Activated T-helper 17 cell treated with anti-CD3 and anti-CD28 coated beads, Interleukin-2, amount 50 U/mL, for 72 hours (primary cell): ENCODE data around the gene MSMB. TPM values are rescaled to one million over a fixed set of nuclear protein-coding genes. Genes with fewer than 3 reads are reported as not detected.
"Not testable (repeated sequence)": the region's sequence is repeated elsewhere in the genome, so short reads cannot be mapped to it uniquely, and the experiment has no call there.

Source experiments
- ATAC-seq: fragments of 150-1000 bp; cut with Tn5 transposase; replicated peaks from 2 replicates; pipeline ENCODE4 v1.10.0; 2021; ENCODE audit warnings: mild to moderate bottlenecking, moderate library complexity
- H3K27ac Mint-ChIP-seq: one replicate; pipeline ENCODE4 v1.8.0; 2022; ENCODE audit warnings: mixed read lengths
- H3K27me3 Mint-ChIP-seq: one replicate; pipeline ENCODE4 v1.8.0; 2022; ENCODE audit warnings: mixed read lengths
- H3K36me3 Mint-ChIP-seq: one replicate; pipeline ENCODE4 v1.8.0; 2022; ENCODE audit warnings: low read depth, mild to moderate bottlenecking, mixed read lengths
- H3K4me1 Mint-ChIP-seq: one replicate; pipeline ENCODE4 v1.8.0; 2022; ENCODE audit warnings: mixed read lengths
- H3K4me3 Mint-ChIP-seq: one replicate; pipeline ENCODE4 v1.8.0; 2022; ENCODE audit warnings: mild to moderate bottlenecking, mixed read lengths
- H3K9me3 Mint-ChIP-seq: one replicate; pipeline ENCODE4 v1.8.0; 2022; ENCODE audit warnings: mixed read lengths
- total RNA-seq, 2 donors: library from RNA; stranded (reverse); gene quantifications; one replicate each; pipeline ENCODE4 v1.2.3, GENCODE V29; 2022

The MSMB gene
- total RNA-seq, 2 donors from 2014 or later, result not detected

DNA sequence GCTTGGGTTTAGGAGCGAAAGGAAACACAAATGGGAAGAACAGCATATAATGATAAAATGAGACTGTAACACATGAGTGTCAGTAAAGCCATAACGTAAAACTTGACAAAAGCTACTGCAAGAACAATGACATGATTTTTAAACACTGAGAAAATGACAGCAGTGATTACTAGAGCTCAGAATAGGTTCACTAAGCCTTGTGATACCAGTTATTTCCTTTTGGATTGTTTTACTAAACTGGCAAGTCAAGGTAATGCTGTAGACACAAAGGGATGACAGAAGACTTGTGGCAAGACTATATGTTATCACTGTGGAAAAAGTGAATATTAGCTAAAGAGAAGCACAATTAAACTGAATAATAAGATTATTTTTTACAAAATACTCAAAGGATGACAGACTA is 28.3 kb downstream of the MSMB start:
- peaks cover 14% of the 10 kb centered on the region for H3K4me1 Mint-ChIP-seq
- no peaks in the 10 kb centered on the region for H3K27me3 Mint-ChIP-seq
- peak overlapping the region; percentile 17 for H3K27ac Mint-ChIP-seq
- no peak for ATAC-seq
- no peaks in the 10 kb centered on the region for H3K9me3 Mint-ChIP-seq
- peak overlapping the region; percentile 1 for H3K4me3 Mint-ChIP-seq
- peaks cover 54% of the 10 kb centered on the region for H3K36me3 Mint-ChIP-seq

DNA sequence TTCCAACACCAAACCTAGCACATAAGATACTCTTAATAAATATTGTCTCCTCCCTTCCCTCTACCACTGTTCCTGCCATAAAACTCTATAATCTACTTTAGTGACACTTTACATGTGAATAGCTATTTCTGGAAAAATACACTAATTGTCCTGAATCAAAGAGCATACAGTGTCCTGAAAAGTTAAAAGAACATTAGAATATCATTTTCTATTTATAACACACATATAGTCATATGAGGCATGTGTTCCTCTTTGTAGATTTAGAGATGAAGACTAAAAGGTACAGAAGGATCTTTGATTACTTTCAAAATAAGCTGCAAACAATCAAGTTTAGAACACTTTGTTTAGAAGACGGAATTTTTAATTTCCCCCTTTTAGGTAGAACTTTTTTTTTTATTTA is 29.3 kb downstream of the MSMB start:
- H3K36me3 Mint-ChIP-seq, result peaks cover 55% of the 10 kb centered on the region
- no peak for ATAC-seq
- H3K9me3 Mint-ChIP-seq, result no peaks in the 10 kb centered on the region
- H3K4me1 Mint-ChIP-seq, result peaks cover 9% of the 10 kb centered on the region
- no peaks in the 10 kb centered on the region for H3K27me3 Mint-ChIP-seq
- H3K27ac Mint-ChIP-seq, result peak overlapping the region; percentile 44
- no peak overlapping the region for H3K4me3 Mint-ChIP-seq

DNA sequence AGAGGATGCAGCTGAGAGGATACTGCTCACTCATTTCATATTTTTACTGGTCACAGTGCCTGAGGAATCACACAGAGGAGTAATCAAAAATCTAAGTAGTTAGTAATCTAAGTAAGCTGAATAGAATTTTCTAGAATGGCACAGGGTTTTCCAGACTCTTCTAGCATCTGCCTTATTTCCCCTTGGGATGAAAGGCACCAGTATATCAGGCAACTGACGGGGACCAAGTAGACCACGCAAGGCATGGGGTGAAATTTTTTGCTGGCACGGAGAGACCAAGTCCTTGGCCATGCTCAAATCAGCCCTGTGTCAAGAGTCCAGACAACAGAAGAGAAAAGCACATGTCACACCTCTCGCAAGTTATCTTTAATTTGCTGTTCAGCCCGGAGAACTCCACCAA is 29.9 kb downstream of the MSMB start:
- peaks cover 61% of the 10 kb centered on the region for H3K36me3 Mint-ChIP-seq
- ATAC-seq, result no peak
- H3K4me3 Mint-ChIP-seq, result no peak overlapping the region
- H3K4me1 Mint-ChIP-seq, result peaks cover 9% of the 10 kb centered on the region
- H3K9me3 Mint-ChIP-seq, result no peaks in the 10 kb centered on the region
- H3K27ac Mint-ChIP-seq, result peak overlapping the region; percentile 44
- H3K27me3 Mint-ChIP-seq, result no peaks in the 10 kb centered on the region

DNA sequence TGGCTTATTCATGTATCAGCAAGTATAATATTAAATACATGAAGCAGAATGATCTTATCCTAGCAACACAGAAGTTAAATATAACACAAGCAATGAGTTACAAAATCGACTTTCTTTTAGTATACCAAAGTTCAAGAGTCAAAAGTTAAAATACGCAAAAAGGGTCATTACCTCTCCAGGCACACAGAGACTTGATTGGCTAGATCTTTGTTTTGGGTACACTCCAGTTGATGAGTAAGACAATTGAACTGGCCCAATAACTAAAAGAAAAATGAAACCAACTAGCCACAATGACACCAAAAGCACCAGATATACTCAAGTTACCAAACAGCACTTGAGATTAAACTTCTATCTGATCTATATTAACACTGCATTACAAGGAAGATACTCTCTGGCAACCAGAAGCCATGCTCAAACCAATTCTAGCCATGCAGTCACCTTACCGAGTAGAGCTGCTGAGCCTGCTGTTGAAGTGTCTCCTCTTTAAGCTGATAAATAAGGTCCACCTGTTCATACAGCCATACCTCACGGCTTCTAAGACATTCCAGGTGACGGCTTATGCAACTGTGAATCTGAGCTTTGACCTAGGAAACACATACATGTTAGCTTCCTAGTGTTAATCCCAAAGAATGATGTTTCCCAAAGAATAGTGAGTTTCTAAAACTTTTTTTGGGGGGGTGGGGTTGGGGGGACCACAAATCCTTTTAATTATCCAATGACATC is 31.2 kb downstream of the MSMB start:
- ATAC-seq, result no peak
- H3K9me3 Mint-ChIP-seq, result no peaks in the 10 kb centered on the region
- peaks cover 75% of the 10 kb centered on the region for H3K36me3 Mint-ChIP-seq

DNA sequence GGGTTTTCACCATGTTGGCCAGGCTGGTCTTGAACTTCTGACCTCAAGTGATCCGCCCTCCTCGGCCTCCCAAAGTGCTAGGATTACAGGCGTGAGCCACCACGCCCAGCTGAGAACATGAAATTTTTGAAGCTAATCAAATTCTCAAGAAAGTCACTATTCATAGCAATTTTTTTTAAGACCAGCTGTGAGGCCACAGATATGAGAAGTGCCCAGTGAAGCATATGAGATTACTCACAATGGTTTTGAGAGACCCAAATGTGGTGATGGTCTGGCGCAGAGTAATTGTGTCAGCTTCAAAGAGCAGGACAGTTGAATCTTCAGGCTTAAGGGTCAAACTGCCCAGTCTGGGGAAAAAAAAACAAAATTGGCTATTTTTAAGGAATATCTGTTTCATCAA is 31.9 kb downstream of the MSMB start:
- Mint-ChIP-seq H3K27me3 (no peaks in the 10 kb centered on the region), H3K4me3 (no peak overlapping the region), H3K4me1 (peaks cover 4% of the 10 kb centered on the region), H3K27ac (peak overlapping the region; percentile 75), H3K36me3 (peaks cover 81% of the 10 kb centered on the region), H3K9me3 (no peaks in the 10 kb centered on the region)
- no peak for ATAC-seq

More for the DNA sequence above, 31.2 kb downstream of the MSMB start:
- Mint-ChIP-seq H3K27me3 (no peaks in the 10 kb centered on the region), H3K4me1 (peaks cover 7% of the 10 kb centered on the region), H3K27ac (peak overlapping the region; percentile 75), H3K4me3 (no peak overlapping the region)

DNA sequence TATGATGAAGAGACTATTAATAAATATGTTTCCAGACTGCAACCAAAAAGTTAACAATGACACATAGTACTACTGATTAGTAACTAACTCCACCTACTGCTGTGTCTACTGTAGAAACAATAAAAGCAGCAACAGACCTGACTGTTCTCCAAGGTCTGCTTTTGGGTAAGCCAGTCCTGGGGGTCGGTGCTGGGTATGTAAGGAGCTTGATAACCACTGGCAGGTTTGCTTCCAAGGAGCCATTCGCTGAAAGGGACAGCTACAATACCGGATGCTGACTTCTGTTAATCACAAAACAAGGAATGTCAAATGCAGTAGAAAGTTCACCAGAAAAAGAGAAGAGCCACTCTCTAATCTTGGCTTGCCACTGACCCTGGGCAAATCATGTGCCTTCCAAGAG is 33.3 kb downstream of the MSMB start:
- no peak overlapping the region for H3K27ac Mint-ChIP-seq
- ATAC-seq, result no peak
- no peak overlapping the region for H3K4me3 Mint-ChIP-seq
- no peaks in the 10 kb centered on the region for H3K9me3 Mint-ChIP-seq
- peaks cover 96% of the 10 kb centered on the region for H3K36me3 Mint-ChIP-seq
- no peaks in the 10 kb centered on the region for H3K27me3 Mint-ChIP-seq
- peaks cover 4% of the 10 kb centered on the region for H3K4me1 Mint-ChIP-seq

DNA sequence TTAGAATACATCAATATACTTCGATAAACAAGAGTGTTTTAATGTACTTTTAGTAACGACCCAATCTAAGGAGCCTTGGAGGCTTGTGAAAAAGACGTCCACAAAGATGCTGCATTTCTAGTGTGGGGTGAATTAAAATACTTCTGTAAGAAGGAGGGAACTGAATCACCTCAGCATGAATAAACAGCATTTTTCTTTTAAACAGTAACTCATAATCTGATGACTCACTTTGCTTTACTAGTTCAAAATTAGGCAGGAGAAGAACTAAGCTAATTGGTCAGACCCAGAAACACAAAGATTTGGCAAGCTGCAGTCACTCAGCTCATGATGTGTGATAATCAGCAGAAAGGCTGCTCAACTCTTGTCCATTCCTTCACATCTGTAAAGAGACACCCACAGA is 39.9 kb downstream of the MSMB start:
- no peaks in the 10 kb centered on the region for H3K9me3 Mint-ChIP-seq
- no peaks in the 10 kb centered on the region for H3K4me1 Mint-ChIP-seq
- ATAC-seq, result no peak
- H3K4me3 Mint-ChIP-seq, result no peak overlapping the region
- H3K36me3 Mint-ChIP-seq, result peaks cover 100% of the 10 kb centered on the region
- H3K27me3 Mint-ChIP-seq, result no peaks in the 10 kb centered on the region
- peak overlapping the region; percentile 54 for H3K27ac Mint-ChIP-seq

DNA sequence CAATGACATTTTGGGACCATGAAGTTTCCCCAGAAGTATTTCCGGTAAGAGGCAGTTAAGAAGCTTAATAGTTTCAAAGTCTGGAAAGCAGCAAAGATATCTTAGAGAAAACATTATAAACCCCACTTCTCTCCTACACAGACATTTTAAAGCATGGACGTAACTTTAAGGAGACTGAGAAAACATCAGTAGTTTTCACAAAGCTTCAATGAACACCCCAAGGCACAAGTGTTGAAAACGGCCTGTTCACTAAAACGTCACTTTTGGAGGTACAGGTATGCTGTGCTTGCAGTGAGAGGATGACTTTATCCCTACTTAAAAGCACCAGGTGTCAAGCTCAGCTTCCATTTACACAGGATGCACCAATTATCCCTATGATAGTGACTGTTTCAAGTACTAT is 40.7 kb downstream of the MSMB start:
- Mint-ChIP-seq H3K27ac (no peak overlapping the region), H3K27me3 (no peaks in the 10 kb centered on the region), H3K36me3 (peaks cover 100% of the 10 kb centered on the region), H3K9me3 (no peaks in the 10 kb centered on the region), H3K4me1 (no peaks in the 10 kb centered on the region), H3K4me3 (no peak overlapping the region)
- ATAC-seq, result no peak

DNA sequence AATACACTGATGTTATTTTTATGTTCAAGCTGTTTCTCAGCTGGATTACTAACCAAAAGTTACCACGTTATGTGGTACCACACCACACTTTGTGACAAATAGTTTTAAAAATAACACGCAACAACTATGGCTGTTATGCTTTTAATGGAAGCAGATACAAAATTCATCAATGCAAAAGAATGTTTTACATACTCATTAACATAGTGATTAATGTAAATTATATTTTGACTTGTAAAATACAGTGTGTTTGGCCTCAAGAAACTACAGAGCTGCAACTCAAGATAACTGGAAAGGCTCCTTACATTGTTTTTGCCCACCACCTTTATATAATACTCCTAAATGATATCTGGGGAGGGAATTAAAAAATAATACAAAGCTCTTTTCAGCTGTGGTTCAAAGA is 41.1 kb downstream of the MSMB start:
- ATAC-seq, result no peak
- Mint-ChIP-seq H3K9me3 (no peaks in the 10 kb centered on the region), H3K36me3 (peaks cover 100% of the 10 kb centered on the region), H3K27me3 (no peaks in the 10 kb centered on the region), H3K27ac (no peak overlapping the region), H3K4me1 (no peaks in the 10 kb centered on the region), H3K4me3 (no peak overlapping the region)

DNA sequence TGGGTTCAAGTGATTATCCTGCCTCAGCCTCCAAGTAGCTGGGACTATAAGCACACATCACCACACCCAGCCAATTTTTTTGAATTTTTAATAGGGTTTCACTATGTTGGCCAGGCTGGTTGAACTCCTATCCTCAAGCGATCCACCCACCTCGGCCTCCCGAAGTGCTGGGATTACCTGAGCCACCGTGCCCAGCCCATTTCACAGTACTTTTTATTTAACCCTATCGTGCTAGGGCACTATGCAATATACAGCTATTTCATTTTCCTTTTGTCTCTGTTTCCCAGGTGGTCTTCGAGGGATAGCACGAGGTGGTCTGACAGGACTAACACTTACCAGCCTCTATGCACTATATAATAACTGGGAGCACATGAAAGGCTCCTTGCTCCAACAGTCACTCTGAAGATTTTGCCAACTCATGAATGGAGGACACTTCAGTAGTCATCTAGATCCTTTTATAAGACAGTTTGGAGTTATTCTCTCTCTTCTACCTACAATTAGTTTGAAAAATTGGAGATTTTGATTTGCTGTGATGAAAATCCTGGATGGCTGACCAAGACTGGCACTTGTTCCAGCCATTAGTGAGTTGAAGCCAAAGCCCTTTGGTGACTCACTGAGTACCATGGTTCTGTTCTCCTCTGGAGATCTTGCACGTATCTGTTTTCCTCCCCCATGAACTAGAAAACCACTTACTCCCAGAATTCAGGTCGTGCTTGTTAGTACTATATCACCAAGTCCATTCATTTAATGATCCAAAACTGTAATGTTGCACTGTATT is 43.0 kb downstream of the MSMB start:
- no peak for ATAC-seq
- Mint-ChIP-seq H3K36me3 (peaks cover 100% of the 10 kb centered on the region), H3K4me3 (no peak overlapping the region), H3K27me3 (no peaks in the 10 kb centered on the region), H3K4me1 (no peaks in the 10 kb centered on the region), H3K27ac (peak overlapping the region; percentile 68), H3K9me3 (no peaks in the 10 kb centered on the region)

DNA sequence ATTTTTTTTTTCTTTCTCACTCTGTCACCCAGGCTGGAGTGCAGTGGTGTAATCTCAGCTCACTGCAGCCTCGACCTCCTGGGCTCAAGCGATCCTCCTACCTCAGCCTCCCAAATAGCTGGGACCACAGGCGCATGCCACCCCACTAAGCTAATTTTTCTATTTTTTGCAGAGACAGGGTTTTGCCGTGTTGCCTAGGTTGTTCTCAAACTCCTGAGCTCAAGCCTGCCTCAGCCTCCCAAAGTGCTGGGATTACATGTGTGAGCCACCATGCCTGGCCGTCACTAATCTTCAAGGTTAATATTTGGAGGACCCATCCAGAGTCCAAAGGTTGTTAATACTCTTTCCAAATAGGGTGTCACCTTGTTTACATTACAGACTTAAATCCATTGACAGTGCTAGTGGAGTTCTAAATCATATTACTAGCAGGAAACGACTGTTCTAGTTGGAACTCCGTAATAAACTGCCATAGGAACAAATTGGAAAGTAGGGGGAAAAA is 43.8 kb downstream of the MSMB start:
- H3K4me3 Mint-ChIP-seq, ATAC-seq, H3K4me1 Mint-ChIP-seq, H3K27ac Mint-ChIP-seq, H3K9me3 Mint-ChIP-seq, H3K27me3 Mint-ChIP-seq: not testable (repeated sequence)
- H3K36me3 Mint-ChIP-seq, result peaks cover 100% of the 10 kb centered on the region

DNA sequence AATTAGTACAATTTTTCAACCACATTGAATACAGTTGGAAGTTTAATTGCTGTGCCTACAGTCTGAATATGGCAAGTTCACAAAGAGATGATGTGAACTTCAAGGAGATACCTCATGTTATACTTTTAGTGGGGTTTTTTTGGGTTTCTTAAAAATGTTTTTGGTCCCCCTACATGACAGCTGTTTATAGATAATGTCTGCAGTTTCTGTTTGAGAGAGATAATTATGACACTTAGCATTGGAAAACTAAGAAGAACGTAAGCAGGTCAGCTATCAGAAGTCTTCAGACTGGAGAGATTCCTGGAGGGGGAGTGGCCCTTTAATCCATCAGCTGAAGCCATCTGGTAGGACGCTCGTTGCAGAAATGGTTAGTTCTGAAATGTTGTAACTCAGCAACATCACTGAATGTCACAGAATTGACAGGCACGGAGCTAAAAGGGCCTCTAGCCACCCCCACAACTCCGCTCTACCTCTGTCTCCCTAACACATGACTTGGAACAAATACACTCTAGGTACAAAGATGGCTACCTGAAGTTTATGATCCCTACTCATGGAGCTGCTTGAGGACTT is 44.8 kb downstream of the MSMB start:
- no peak overlapping the region for H3K27ac Mint-ChIP-seq
- no peaks in the 10 kb centered on the region for H3K27me3 Mint-ChIP-seq
- no peak for ATAC-seq

DNA sequence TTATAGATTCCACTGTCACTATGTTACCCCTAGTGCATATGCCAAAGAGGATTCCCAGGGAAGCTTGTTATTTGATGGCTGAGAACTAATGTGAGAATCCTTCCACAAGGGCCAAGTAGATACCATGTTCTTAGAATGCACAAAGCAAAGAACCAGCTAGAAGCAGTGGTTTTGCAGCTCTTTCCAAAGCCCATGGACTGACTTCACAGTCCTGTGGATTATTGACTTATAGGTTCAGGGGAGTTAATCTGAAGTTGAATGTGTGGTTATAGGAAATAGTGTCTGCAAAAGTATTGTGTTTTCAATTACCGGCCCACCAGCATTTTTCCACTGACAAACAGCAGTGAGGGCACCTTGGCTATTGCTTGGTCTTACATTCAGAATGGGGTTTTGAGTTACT is 45.5 kb downstream of the MSMB start:
- Mint-ChIP-seq H3K36me3 (peaks cover 95% of the 10 kb centered on the region), H3K4me1 (no peaks in the 10 kb centered on the region), H3K27ac (no peak overlapping the region), H3K4me3 (no peak overlapping the region), H3K9me3 (no peaks in the 10 kb centered on the region), H3K27me3 (no peaks in the 10 kb centered on the region)
- ATAC-seq, result no peak

More for the DNA sequence above, 44.8 kb downstream of the MSMB start:
- Mint-ChIP-seq H3K36me3 (peaks cover 100% of the 10 kb centered on the region), H3K4me1 (no peaks in the 10 kb centered on the region), H3K4me3 (no peak overlapping the region), H3K9me3 (no peaks in the 10 kb centered on the region)

DNA sequence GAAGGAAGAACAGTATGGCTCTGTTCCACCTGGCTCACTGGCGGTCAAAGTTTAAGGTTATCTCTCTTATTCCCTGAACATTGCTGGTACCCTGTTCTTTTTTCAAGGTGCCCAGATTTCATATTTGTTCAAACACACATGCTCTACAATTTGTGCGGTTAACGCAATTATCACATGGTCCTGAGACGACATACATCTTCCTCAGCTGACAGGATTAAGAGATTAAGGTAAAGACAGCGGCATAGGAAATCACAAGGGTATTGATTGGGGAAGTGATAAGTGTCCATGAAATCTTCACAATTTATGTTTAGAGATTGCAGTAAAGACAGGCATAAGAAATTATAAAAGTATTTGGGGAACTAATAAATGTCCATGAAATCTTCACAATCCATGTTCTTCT is 46.1 kb downstream of the MSMB start:
- H3K27ac Mint-ChIP-seq, ATAC-seq, H3K4me3 Mint-ChIP-seq, H3K4me1 Mint-ChIP-seq, H3K27me3 Mint-ChIP-seq, H3K9me3 Mint-ChIP-seq: not testable (repeated sequence)
- H3K36me3 Mint-ChIP-seq, result peaks cover 91% of the 10 kb centered on the region
